ENCODE data around the gene ASB3.

DNA sequence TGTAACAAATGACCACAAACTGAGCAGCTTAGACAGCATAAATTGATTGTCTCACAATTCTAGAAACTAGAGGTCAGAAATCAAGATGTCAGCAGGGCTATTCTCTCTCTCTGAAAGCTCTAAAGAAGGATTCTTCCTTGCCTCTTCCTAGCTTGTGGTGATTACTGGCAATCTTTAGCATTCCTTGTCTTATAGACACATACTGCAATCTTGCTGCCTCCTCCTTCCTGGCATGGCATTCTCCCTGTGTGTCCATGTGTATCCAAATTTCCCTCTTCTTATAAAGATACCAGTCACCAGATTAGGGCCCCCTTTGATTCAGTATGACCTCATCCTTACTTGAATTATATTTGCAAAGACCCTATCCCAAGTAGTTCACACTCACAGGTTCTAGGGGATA lies 2.3 kb downstream of the ASB3 start:
- no peak for TF ChIP-seq POLR2AphosphoS5 (IDR thresholded peaks at IDR 0.05; ENCODE audit: low read depth, low read length)
- no peak for TF ChIP-seq SIN3A (IDR thresholded peaks at IDR 0.05; ENCODE audit: borderline replicate concordance, insufficient read depth, low read length)
- no peak for TF ChIP-seq TAF1 (IDR thresholded peaks at IDR 0.05; ENCODE audit: borderline replicate concordance, insufficient read depth, low read length)

All from PFSK-1 (cell line).